Hepatocyte (in vitro differentiated cells): Measurements from ENCODE around the gene HTRA2.

Source experiments
- EZH2phosphoT487 ChIP-seq: fragments of 200-600 bp; sonication (generic); IDR thresholded peaks from one replicate; pipeline ENCODE4 v1.6.1; 2018; ENCODE audit warnings: antibody characterized with exemption, mild to moderate bottlenecking, low read depth, moderate library complexity; ENCODE audit not compliant: unreplicated experiment, severe bottlenecking
- TF ChIP-seq, protein P1 (sequence below): fragments of 200-600 bp; sonication (generic); IDR thresholded peaks from 2 replicates; pipeline ENCODE4 v1.5.1; 2016; ENCODE audit warnings: antibody characterized with exemption, mild to moderate bottlenecking; ENCODE audit not compliant: poor library complexity

DNA sequence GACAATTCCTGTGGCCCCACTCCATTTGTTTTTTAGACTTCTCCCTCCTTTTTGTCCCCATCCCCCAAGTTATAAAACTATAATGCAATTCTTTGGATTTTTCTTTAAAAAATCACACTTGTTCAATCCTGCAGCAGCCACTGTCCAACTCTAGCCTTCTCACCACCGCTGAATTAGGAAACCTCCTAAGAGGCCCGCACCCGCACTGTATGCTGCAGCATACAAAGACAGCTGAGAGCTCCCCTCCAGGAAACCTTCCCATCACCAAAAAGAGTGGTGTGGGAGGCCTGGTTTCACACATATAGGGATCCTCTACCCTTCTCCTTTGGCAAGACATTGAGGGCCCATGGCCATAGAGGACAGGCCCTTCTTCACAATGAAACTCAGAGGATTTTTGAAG lies 25.1 kb upstream of the HTRA2 start:
- TF ChIP-seq, protein P1, sequence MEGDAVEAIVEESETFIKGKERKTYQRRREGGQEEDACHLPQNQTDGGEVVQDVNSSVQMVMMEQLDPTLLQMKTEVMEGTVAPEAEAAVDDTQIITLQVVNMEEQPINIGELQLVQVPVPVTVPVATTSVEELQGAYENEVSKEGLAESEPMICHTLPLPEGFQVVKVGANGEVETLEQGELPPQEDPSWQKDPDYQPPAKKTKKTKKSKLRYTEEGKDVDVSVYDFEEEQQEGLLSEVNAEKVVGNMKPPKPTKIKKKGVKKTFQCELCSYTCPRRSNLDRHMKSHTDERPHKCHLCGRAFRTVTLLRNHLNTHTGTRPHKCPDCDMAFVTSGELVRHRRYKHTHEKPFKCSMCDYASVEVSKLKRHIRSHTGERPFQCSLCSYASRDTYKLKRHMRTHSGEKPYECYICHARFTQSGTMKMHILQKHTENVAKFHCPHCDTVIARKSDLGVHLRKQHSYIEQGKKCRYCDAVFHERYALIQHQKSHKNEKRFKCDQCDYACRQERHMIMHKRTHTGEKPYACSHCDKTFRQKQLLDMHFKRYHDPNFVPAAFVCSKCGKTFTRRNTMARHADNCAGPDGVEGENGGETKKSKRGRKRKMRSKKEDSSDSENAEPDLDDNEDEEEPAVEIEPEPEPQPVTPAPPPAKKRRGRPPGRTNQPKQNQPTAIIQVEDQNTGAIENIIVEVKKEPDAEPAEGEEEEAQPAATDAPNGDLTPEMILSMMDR: no peak
- TF ChIP-seq EZH2phosphoT487: no peak
